ENCODE measurements around the gene RAB11B. TPM values are rescaled to one million over a fixed set of nuclear protein-coding genes. Genes with fewer than 3 reads are reported as not detected.
"Not testable (repeated sequence)": the region's sequence is repeated elsewhere in the genome, so short reads cannot be mapped to it uniquely, and the experiment has no call there.

Gene RAB11B
- total RNA-seq, 1 experiment from 2014 or later = 135 TPM

DNA sequence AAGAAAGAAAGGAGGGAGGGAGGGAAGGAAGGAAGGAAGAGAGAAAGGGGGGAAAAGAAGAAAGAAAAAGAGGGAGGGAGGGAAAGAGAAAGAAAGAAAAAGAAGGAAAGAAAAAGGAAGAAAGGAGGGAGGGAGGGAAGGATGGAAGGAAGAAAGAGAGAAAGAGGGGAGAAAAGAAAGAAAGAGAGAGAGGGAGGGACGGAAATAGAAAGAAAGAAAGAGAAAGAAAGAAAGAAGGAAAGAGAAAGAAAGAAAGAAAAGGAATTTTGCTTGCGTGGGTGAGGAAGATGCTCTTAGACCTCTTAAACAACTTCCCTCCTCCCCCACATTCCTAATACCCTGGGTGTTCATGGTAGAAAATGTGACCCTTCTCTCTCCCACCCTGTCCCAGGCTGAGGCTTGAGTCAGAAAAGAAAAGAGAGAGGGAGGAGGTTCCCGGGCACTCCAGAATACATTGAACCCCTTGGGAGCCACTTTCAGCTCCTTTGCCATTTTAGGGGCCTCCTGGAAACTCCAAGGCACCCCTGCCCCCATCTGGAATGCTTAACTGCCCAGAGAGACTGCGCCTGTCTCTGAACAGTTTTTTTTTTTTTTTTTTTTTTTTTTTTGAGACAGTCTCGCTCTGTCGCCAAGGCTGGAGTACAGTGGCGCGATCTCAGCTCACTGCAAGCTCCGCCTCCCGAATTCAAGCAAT, 37.9 kb upstream of the RAB11B start:
- H3K27me3 ChIP-seq (ENCODE audit: control insufficient read depth, insufficient read depth, low read length) = no peaks in the 10 kb centered on the region
- DNase-seq (ENCODE audit: low read depth, low spot score) (no peak), ATAC-seq (no peak)
- peak overlapping the region; percentile 6 to 34; a peak in 3 of 4 replicates for H3K4me3 ChIP-seq (ENCODE audit: low read depth in 2 of 2, low read length in 2 of 2)
- no TSS peak for BruUV-seq (replicated peaks)
- in situ Hi-C loops (cut with HindIII; ENCODE audit: low pct_unique_long_range_greater_than_20kb, low sequenced_read_pairs) = no loop called here
- H3K36me3 ChIP-seq (ENCODE audit: control insufficient read depth, insufficient read depth, low read length) = no peaks in the 10 kb centered on the region
- intact Hi-C loops (cut with micrococcal nuclease; ENCODE audit: unreplicated experiment) = loop anchor here (10.0 kb wide), 1 partner anchor 103 kb away; no protein-coding TSS in a partner anchor
- no peaks in the 10 kb centered on the region for H3K9me3 ChIP-seq (ENCODE audit: control insufficient read depth, insufficient read depth, low read depth, low read length)
- 0 out of 2 replicates have a peak overlapping the region, but pooled peaks have one; percentile 18 for H3K27ac ChIP-seq (ENCODE audit: low read length)
- TF ChIP-seq, protein P1, sequence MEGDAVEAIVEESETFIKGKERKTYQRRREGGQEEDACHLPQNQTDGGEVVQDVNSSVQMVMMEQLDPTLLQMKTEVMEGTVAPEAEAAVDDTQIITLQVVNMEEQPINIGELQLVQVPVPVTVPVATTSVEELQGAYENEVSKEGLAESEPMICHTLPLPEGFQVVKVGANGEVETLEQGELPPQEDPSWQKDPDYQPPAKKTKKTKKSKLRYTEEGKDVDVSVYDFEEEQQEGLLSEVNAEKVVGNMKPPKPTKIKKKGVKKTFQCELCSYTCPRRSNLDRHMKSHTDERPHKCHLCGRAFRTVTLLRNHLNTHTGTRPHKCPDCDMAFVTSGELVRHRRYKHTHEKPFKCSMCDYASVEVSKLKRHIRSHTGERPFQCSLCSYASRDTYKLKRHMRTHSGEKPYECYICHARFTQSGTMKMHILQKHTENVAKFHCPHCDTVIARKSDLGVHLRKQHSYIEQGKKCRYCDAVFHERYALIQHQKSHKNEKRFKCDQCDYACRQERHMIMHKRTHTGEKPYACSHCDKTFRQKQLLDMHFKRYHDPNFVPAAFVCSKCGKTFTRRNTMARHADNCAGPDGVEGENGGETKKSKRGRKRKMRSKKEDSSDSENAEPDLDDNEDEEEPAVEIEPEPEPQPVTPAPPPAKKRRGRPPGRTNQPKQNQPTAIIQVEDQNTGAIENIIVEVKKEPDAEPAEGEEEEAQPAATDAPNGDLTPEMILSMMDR (IDR thresholded peaks at IDR 0.05) = no peak
- TF ChIP-seq POLR2AphosphoS5 (IDR thresholded peaks at IDR 0.05; ENCODE audit: low read depth, low read length) (no peak), TCF7L2 (IDR thresholded peaks at IDR 0.05; ENCODE audit: low read depth, low read length) (no peak)
- ChIA-PET POLR2A (interaction anchor here (0.6 kb wide), 1 partner anchor 38 kb away, joined by 3 read pairs; the partner anchor contains the start of gene RAB11B), CTCF (interaction anchor here (0.5 to 1.0 kb wide), 4 partner anchors 9 to 247 kb away, joined by 3 to 5 read pairs (median 5); partner anchors contain the start of genes KANK3 and MARCHF2)
- 0 out of 2 replicates have a peak, but pooled peaks cover 4% of the 10 kb centered on the region for H3K4me1 ChIP-seq (ENCODE audit: control insufficient read depth, insufficient read depth, low read length)

DNA sequence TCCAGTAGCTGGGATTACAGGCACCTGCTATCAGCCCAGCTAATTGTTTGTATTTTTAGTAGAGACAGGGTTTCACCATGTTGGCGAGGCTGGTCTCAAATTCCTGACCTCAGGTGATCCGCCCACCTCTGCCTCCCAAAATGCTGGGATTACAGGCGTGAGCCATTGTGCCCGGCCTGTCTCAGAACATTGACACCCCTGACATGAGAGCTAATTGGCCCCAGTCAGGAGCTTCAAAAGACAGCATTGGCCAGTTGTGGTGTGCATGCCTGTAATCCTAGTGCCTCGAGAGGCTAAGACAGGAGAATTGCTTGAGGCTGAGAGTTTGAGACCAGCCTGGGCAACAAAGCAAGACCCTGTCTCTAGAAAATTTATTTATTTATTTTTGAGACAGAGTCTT, 37.3 kb upstream of the RAB11B start:
- H3K9me3 ChIP-seq (ENCODE audit: control insufficient read depth, insufficient read depth, low read depth, low read length); H3K36me3 ChIP-seq (ENCODE audit: control insufficient read depth, insufficient read depth, low read length); ATAC-seq; BruUV-seq (replicated peaks); in situ Hi-C loops (cut with HindIII; ENCODE audit: low pct_unique_long_range_greater_than_20kb, low sequenced_read_pairs); H3K27me3 ChIP-seq (ENCODE audit: control insufficient read depth, insufficient read depth, low read length); H3K27ac ChIP-seq (ENCODE audit: low read length); H3K4me1 ChIP-seq (ENCODE audit: control insufficient read depth, insufficient read depth, low read length); POLR2A ChIA-PET; H3K4me3 ChIP-seq (ENCODE audit: low read depth in 2 of 2, low read length in 2 of 2); DNase-seq (ENCODE audit: low read depth, low spot score): not testable (repeated sequence)
- CTCF ChIA-PET = interaction anchor here (0.5 to 1.7 kb wide), 3 partner anchors 10 to 60 kb away, joined by 5 to 22 read pairs (median 5); partner anchors contain the start of genes KANK3 and MARCHF2
- intact Hi-C loops (cut with micrococcal nuclease; ENCODE audit: unreplicated experiment) = loop anchor here (10.0 kb wide), 1 partner anchor 102 kb away; no protein-coding TSS in a partner anchor

DNA sequence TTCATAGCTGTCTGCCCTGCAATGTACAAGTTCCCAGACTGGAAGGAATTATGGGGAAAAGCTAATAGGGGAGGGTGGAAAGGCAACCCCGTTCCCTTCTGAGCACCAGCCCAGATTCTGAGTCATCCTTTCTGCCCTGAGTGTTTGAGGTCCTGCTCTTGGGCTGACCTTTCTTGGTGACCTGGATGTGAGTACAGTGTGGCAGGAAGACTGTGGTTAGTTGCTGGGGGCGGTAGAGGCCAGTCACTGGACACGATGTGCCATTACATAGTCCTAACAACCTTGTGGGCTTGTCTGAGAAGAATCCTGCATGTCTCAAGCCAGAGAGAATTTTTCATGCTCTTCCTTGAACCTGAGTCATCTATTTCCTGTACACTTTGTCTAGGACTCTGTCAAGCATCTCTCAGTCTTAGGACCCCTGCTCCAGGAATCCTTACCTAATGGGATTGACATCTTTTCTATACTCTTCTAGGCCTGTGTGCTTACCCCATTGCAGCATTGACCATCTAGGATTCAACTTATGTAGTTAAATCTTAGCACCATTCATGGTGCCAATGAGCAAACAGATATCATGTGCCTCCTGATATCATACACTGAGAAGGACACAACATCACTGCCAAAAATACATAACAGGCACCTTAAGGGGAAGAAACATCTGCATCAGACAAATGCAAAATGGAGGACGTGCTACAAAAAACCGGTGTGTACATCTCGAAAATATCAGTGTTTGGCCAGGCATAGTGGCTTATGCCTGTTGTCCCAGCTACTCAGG, 34.3 kb upstream of the RAB11B start:
- DNase-seq (ENCODE audit: low read depth, low spot score) (peak; percentile 88), ATAC-seq (peak; percentile 89)
- no peaks in the 10 kb centered on the region for H3K27me3 ChIP-seq (ENCODE audit: control insufficient read depth, insufficient read depth, low read length)
- BruUV-seq (replicated peaks) = no TSS peak
- in situ Hi-C loops (cut with HindIII; ENCODE audit: low pct_unique_long_range_greater_than_20kb, low sequenced_read_pairs) (no loop called here), intact Hi-C loops (cut with micrococcal nuclease; ENCODE audit: unreplicated experiment) (loop anchor here (10.0 kb wide), 1 partner anchor 99 kb away; no protein-coding TSS in a partner anchor)
- POLR2A ChIA-PET = interaction anchor here (0.6 to 1.9 kb wide), 2 partner anchors 35 to 81 kb away, joined by 5 to 8 read pairs; partner anchors contain the start of gene RAB11B
- no peaks in the 10 kb centered on the region for H3K9me3 ChIP-seq (ENCODE audit: control insufficient read depth, insufficient read depth, low read depth, low read length)
- H3K4me1 ChIP-seq (ENCODE audit: control insufficient read depth, insufficient read depth, low read length) = 0 out of 2 replicates have a peak, but pooled peaks cover 4% of the 10 kb centered on the region
- TF ChIP-seq TCF7L2 (IDR thresholded peaks at IDR 0.05; ENCODE audit: low read depth, low read length) (0 out of 2 replicates have a peak, but pooled peaks have one; percentile 30), SIN3A (IDR thresholded peaks at IDR 0.05; ENCODE audit: borderline replicate concordance, insufficient read depth, low read depth, low read length) (no peak), POLR2AphosphoS5 (IDR thresholded peaks at IDR 0.05; ENCODE audit: low read depth, low read length) (peak; percentile 46; the same call in 1 of the 2 replicates)
- TF ChIP-seq, protein P2, sequence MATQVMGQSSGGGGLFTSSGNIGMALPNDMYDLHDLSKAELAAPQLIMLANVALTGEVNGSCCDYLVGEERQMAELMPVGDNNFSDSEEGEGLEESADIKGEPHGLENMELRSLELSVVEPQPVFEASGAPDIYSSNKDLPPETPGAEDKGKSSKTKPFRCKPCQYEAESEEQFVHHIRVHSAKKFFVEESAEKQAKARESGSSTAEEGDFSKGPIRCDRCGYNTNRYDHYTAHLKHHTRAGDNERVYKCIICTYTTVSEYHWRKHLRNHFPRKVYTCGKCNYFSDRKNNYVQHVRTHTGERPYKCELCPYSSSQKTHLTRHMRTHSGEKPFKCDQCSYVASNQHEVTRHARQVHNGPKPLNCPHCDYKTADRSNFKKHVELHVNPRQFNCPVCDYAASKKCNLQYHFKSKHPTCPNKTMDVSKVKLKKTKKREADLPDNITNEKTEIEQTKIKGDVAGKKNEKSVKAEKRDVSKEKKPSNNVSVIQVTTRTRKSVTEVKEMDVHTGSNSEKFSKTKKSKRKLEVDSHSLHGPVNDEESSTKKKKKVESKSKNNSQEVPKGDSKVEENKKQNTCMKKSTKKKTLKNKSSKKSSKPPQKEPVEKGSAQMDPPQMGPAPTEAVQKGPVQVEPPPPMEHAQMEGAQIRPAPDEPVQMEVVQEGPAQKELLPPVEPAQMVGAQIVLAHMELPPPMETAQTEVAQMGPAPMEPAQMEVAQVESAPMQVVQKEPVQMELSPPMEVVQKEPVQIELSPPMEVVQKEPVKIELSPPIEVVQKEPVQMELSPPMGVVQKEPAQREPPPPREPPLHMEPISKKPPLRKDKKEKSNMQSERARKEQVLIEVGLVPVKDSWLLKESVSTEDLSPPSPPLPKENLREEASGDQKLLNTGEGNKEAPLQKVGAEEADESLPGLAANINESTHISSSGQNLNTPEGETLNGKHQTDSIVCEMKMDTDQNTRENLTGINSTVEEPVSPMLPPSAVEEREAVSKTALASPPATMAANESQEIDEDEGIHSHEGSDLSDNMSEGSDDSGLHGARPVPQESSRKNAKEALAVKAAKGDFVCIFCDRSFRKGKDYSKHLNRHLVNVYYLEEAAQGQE (IDR thresholded peaks at IDR 0.05; ENCODE audit: insufficient read depth in 1 of 2, low read depth in 2 of 2, low read length in 1 of 2) = no peak
- TF ChIP-seq, protein P1 (IDR thresholded peaks at IDR 0.05) = no peak
- no peaks in the 10 kb centered on the region for H3K36me3 ChIP-seq (ENCODE audit: control insufficient read depth, insufficient read depth, low read length)
- H3K27ac ChIP-seq (ENCODE audit: low read length) = peak overlapping the region; percentile 56
- CTCF ChIA-PET = interaction anchor here (1.3 kb wide), 1 partner anchor 57 kb away, joined by 3 read pairs; the partner anchor contains the start of gene MARCHF2
- no peak overlapping the region for H3K4me3 ChIP-seq (ENCODE audit: low read depth in 2 of 2, low read length in 2 of 2)
